IPS DF 19.7 (cell line): Measurements from ENCODE around the gene LRRC74A.
A peak's percentile ranks its signal among the peaks of the same experiment; 100 is the strongest.

Source experiments
- DNase-seq: peaks from one replicate; pipeline ENCODE4 v3.0.0-alpha.2; 2013; ENCODE audit warnings: low read depth, low spot score

The LRRC74A gene

GRCh38 chr14:76826122-76826521, at the start of gene LRRC74A:
Gene LRRC74A, plus strand, starts transcription at chr14:76826408. Its CDS starts 290 bp downstream, at chr14:76826698.
- no peak for DNase-seq

- DNase-seq: no peak
Measured at GRCh38 chr14:76776428-76777251, 49.6 kb upstream of the LRRC74A start.

- no peak for DNase-seq
Measured at GRCh38 chr14:76777721-76778120, 48.5 kb upstream of the LRRC74A start.

DNA sequence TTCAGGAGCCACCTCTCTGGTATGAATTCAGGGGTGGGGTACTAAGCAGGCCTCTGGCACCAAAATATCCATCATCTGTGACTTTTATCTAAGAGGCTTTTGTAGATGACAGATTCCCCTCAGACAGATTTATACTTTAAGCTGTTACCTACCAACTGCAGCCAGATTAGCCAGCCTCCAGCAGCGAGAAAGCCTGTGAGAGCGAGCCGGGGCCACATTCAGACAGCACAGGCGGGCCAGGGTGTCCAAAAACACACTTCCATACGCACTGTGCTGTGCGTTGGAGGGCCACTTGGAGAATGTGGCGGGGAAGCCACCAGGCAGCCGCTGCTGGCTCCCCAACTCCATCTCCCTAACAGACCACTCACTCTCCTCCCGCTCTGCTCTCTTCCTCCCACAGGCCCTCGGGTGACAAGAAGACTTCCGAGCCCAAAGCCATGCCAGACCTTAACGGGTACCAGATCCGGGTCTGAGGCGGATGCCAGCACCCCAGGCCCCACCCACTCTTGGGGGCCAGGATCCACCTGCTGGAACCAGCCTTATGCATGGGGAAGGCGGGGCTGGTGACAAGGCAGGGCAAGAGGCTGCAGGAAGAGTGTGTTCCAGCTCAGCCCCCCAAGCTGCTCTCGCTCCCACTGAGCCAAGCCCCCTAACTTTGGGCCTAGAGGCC, 47.5 kb upstream of the LRRC74A start:
- DNase-seq: no peak

- no peak for DNase-seq
Measured at GRCh38 chr14:76779221-76780057, 46.8 kb upstream of the LRRC74A start.

GRCh38 chr14:76780058-76780345, 46.2 kb upstream of the LRRC74A start:
- no peak for DNase-seq

DNA sequence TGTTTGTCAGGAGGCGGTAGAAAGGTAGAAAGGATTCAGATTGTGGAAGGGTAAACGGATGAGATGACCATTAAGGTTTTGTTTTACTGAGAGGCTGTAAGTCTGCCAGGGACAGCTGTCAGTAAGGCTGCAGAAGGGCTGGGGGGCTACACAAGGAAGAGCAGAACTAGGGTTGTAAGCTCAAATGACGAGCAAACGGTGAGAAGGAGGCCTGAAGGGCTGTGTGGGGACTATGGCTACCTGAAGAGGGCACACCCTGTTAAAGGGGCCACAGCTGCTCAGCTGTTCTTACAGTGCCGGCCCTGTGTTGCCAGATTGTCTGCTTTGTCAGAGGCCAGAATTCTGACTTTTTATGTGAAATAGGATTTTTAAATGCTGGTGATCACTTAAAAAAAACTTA, 45.8 kb upstream of the LRRC74A start:
- DNase-seq: no peak

DNA sequence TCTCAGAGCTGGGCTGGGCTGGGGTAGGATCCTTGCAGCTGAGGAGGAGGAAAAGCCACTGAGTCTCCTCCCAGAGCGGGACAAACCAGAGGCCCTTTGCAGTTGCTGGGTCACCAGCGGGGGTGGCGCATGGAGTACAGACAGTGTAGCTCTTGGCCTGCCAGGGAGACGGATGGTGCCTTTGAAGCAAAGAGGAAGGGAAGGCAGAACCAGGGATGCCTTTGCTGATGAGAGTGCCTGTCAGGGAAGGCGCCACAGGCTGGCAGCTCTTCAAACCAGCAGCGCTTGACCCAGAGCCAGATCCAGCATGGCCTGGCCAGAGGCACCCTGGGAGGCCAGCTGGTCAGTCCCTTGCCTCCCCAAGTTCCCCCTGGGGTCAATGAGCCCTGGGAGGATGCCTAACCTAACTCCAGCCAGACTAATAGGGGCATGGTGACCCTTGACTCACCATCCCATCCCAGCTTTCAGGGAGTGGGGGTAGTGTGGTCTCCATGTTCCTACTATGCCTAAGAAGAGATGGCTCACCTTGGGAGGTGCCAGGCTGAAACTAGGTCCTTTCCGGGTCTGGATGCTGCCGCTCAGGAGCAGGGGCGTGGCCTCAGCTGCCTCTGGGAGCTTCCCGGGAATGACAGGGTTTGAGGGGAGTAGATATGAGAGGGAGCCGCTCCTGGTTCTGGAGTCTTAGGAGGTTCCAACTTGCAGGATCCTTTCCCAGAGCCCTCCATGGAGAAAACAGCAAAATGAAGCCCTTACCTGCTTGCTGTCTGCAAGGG, 45.1 kb upstream of the LRRC74A start:
- no peak for DNase-seq

- DNase-seq: no peak
Measured at GRCh38 chr14:76781648-76782051, 44.6 kb upstream of the LRRC74A start.

DNA sequence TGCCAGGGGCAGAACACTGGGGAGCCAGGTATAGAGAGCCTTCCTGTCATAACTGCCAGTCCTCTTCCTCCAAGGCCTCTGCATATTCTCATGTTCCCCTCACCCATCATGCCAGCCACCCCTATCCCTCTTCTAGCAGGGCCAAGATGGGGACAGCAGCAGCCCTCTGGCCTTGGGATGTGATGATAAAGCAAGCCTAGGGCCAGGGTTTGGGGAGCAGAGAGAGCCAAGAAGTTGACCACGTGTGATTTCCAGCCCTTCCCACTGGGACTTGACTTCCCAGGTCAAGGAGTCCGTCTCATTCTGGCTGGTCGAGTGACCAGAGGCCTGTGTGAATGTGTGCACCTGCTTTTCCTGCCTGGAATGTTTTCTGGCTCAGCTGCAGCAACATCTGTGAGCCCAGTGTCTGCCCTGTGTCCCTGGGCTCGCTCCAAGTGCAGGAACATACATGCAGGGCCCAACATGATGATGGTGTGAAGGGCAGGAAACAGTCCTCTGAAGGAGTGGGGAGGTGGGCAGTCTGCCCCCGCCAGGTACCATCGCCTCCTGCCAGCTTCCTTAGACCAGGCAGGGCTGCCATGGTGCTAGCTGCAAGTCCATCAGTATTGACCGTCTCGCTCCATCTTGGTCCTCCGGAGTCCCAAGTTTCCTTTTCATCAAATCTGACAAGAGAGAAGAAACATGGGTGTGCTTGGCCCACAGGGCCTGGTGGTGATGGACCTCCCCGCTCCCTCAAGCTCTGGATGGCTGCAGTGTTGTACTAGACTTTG, 43.9 kb upstream of the LRRC74A start:
- DNase-seq: no peak

- no peak for DNase-seq
Measured at GRCh38 chr14:76782885-76783566, 43.2 kb upstream of the LRRC74A start.

- DNase-seq: no peak
Measured at GRCh38 chr14:76784266-76784874, 41.8 kb upstream of the LRRC74A start.

DNA sequence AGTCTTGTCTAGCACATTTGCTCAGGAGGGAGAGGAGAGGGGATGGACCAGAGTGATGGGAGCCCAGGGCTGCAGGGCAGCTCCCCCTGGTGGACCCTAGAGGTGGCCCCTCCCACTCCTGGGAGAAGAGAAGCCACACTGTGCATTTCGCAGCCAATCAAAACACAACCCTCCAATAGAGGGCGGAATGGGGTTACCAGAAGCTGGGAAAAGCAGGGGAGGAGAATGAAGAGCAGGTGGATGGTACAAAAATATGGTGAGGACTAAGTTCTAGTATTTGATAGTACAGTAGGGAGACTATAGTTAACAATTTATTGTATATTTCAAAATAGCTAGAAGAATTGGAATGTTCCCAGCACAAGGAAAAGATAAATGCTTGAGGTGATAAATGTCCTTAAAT, 41.3 kb upstream of the LRRC74A start:
- DNase-seq: peak; percentile 60

DNA sequence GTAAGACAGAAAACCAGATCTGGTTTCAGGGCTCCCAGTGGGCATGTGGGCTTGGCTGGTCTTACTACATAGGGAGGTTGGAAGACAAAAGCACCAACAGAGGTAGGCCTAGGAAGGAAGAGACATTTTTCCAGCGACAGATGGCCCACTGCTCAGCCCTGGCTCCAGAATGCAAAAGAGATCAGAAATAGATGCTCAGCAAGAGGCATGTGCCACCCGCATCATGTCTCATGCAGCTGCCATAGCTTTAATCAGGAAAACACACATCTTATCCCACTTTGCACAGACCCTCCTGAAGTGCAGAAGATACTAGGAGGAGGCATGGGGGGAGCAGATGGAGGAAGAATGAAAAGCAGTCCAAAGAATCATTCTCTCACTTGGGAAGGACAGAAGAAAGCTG, 39.6 kb upstream of the LRRC74A start:
- DNase-seq: no peak

DNA sequence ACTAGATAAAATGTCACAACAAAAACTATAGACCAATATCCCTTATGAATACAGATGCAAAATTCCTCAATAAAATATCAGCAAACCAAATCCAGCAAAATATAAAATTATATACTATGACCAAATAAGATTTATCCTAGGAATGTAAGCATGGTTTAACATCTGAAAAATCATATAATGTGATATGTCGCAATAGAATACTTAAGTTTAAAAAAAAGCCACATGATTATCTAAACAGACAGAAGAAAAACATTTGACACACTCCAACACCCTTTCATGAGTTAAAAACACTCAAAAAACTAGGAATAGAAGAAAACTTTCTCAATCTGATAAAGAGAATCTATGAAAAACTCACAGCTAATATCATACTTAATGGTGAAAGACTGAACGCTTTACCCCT, 33.8 kb upstream of the LRRC74A start:
- no peak for DNase-seq

GRCh38 chr14:76793324-76793723, 32.9 kb upstream of the LRRC74A start:
- DNase-seq: no peak

DNA sequence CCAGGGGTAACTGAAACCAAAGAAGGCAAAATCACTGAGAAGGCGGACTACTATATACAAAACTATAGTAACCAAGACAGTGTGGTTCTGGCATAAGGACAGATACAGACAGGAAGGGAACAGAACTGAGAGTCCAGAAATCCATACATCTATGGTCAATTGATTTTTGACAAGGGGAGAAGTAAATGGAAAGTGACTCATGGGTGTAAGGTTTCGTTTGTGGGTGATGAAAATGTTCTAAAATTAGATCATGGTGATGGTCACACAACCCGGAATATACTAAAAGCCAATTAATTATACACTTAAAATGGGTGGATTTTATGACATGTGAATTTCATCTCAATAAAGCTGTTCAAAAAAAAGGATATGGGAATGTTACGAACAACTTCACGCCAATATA, 32.3 kb upstream of the LRRC74A start:
- DNase-seq: no peak

DNA sequence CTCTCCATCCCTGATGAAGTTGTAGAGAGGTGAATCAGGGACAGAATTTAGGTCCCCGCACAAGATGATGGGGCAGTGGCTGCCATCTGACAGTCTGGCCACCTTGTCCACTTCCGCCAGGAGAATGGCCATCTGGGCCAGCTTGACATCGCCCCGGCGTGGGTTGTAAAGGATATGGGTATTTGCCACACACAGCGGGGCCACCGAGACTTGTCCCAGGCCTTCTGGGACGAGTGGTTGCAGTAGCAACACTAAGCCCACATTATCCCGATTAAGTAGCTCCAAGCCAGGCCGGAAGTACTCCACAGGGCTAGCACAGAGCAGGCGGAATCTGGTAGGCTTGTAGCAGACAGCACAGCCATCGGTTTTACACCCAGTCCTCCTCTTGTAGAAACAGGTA, 19.8 kb upstream of the LRRC74A start:
- DNase-seq: no peak

DNA sequence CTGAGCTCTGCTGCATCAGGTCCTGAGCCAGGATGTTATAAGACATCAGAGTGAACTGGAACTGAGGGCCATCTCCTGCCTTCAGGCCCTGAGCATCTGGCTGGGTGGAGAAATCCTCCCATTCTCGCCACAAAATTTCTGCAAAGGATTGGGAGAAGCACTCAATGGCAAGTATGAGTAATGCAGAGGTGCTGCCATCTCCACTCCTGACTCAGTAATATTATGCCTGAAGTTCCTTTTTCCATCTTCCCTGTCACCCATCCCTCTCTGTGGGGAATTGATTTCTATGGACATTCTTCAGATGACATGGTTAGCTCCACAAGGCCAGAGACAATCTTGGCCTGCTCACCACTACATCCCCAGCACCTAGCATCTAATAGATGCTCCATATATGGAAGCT, 18.2 kb upstream of the LRRC74A start:
- DNase-seq: no peak

- no peak for DNase-seq
Measured at GRCh38 chr14:76808990-76809389, 17.2 kb upstream of the LRRC74A start.
